Kidney epithelial cell (primary cell): Measurements from ENCODE around the gene C4orf36. TPM values are rescaled to one million over a fixed set of nuclear protein-coding genes. Genes with fewer than 3 reads are reported as not detected.

ENCODE experiments used
- DNase-seq: peaks from one replicate; pipeline ENCODE4 v3.0.0-alpha.2; 2010; ENCODE audit warnings: low read depth
- H3K27me3 ChIP-seq: 2 replicates; pipeline ENCODE4 v1.6.0; 2011; ENCODE audit warnings: low read length; ENCODE audit not compliant: control insufficient read depth, insufficient read depth
- H3K36me3 ChIP-seq: 2 replicates; pipeline ENCODE4 v1.5.1; 2011; ENCODE audit warnings: low read length; ENCODE audit not compliant: control insufficient read depth, insufficient read depth
- H3K4me3 ChIP-seq: 2 replicates; pipeline ENCODE4 v1.5.1; 2011; ENCODE audit warnings: low read depth, mild to moderate bottlenecking, control low read depth, low read length
- total RNA-seq: library from RNA; depleted of rRNA; stranded (reverse); fragments of >200 nt; gene quantifications from 2 replicates; pipeline ENCODE4 v1.2.3, GENCODE V29; 2015
- TF ChIP-seq, protein P1 (sequence below): IDR thresholded peaks from 2 replicates; pipeline ENCODE4 v1.5.1; 2011; ENCODE audit warnings: mild to moderate bottlenecking, moderate library complexity, low read length, control low read depth, inconsistent platforms; ENCODE audit not compliant: insufficient read depth, poor library complexity, severe bottlenecking

C4orf36 gene
- total RNA-seq, 1 donor from 2014 or later = 0.71 TPM

DNA sequence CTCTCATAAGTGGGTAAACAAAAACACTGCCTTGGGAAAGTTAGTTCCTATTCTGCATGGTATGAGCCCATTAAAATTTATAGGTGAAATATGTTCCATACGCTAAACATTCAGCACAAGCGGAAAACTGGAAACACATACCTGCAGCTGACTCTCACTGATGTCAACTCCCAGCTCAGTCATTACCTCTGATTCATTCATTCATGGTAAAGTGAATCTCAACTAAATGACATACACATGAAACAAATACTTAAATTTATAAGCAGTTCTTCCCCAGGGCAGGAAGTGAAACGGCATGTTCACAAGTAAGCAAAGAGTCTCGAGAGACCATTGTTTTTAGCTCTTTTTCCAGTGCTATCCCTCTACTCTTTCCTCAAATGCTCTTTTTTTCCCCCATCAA is 44.7 kb downstream of the C4orf36 start:
- Histone ChIP-seq H3K4me3 (no peak overlapping the region), H3K36me3 (no peaks in the 10 kb centered on the region), H3K27me3 (no peaks in the 10 kb centered on the region)
- TF ChIP-seq, protein P1, sequence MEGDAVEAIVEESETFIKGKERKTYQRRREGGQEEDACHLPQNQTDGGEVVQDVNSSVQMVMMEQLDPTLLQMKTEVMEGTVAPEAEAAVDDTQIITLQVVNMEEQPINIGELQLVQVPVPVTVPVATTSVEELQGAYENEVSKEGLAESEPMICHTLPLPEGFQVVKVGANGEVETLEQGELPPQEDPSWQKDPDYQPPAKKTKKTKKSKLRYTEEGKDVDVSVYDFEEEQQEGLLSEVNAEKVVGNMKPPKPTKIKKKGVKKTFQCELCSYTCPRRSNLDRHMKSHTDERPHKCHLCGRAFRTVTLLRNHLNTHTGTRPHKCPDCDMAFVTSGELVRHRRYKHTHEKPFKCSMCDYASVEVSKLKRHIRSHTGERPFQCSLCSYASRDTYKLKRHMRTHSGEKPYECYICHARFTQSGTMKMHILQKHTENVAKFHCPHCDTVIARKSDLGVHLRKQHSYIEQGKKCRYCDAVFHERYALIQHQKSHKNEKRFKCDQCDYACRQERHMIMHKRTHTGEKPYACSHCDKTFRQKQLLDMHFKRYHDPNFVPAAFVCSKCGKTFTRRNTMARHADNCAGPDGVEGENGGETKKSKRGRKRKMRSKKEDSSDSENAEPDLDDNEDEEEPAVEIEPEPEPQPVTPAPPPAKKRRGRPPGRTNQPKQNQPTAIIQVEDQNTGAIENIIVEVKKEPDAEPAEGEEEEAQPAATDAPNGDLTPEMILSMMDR = no peak
- DNase-seq = no peak

DNA sequence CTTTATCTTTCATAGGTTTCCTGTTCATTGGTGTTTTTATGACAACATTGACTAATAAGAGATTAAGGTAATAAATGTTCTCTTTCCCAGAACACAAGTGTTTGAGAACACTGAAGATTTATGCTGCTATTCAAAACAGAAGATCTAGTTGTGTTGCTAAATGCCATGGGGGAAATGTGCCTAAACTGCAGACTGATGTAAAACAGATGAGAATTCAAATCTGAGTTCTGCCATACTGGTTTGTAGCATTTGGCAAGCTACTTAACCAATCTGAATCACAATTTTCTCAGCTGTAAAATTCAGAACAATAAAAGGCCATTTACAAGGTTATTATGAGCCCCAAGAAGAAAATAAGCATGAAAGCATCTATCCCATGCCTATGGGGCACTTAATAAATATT is 45.3 kb downstream of the C4orf36 start:
- Histone ChIP-seq H3K4me3 (no peak overlapping the region), H3K36me3 (no peaks in the 10 kb centered on the region), H3K27me3 (no peaks in the 10 kb centered on the region)
- TF ChIP-seq, protein P1 = no peak
- DNase-seq = no peak

DNA sequence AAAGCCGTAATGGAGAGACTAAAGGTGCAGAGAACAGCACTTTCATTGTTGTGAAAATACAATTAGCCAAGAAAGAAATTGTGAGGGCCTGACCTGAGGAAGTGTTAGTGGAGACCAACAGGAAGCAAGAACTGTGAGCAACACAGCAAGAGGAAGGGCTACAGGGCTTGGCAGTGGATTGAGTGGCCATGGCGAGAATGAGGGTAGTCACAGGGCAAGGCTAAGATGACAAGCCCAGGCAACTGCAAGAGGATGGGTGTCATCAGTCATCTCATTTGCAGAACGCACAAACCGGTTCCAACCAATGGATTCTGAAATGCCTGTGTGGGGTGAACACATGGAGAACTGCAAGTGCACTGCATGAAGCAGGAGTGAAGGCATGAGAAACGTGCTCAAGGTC is 46.6 kb downstream of the C4orf36 start:
- TF ChIP-seq, protein P1 = no peak
- no peak for DNase-seq
- Histone ChIP-seq H3K4me3 (no peak overlapping the region), H3K27me3 (no peaks in the 10 kb centered on the region), H3K36me3 (no peaks in the 10 kb centered on the region)

DNA sequence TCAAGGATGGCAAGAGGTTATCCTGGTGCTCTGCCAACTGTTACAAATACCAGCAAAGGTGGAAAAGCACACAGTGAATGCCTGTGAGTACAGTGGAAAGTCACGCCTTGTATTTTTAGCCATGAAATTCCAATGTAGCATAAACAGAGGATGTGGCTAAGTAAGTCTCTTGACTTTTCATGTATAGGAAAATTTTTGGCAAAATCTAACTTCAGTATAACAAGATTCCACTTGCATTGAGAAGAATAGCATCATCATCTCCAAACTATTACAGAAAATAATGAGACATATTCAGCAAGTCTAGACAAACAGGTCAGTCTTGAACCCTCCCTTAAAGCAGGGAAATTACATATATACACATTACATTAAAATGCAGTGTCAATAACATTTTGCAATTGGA is 50.9 kb downstream of the C4orf36 start:
- DNase-seq = no peak
- H3K4me3 ChIP-seq = no peak overlapping the region
- TF ChIP-seq, protein P1 = no peak
- H3K36me3 ChIP-seq = no peaks in the 10 kb centered on the region
- H3K27me3 ChIP-seq = no peaks in the 10 kb centered on the region

DNA sequence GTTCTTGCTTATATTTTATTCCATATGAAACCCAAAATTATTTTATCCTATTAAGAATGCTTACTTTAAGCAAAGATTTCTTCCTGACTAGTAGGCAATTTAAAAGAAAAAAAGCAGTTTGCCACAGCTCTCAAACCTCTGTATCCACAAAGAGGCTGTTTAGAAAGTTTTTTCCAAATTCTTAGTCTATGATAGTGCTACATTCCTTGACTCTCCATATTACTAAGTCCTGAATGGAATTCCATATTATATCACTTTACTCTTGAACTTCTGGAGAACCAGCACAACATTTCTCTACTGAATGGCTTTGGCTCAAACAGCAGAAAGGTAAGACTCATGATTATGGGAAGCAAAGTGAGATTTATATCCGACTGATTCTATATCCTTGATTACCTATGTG is 51.4 kb downstream of the C4orf36 start:
- DNase-seq = no peak
- Histone ChIP-seq H3K36me3 (no peaks in the 10 kb centered on the region), H3K27me3 (no peaks in the 10 kb centered on the region), H3K4me3 (no peak overlapping the region)
- TF ChIP-seq, protein P1 = no peak

DNA sequence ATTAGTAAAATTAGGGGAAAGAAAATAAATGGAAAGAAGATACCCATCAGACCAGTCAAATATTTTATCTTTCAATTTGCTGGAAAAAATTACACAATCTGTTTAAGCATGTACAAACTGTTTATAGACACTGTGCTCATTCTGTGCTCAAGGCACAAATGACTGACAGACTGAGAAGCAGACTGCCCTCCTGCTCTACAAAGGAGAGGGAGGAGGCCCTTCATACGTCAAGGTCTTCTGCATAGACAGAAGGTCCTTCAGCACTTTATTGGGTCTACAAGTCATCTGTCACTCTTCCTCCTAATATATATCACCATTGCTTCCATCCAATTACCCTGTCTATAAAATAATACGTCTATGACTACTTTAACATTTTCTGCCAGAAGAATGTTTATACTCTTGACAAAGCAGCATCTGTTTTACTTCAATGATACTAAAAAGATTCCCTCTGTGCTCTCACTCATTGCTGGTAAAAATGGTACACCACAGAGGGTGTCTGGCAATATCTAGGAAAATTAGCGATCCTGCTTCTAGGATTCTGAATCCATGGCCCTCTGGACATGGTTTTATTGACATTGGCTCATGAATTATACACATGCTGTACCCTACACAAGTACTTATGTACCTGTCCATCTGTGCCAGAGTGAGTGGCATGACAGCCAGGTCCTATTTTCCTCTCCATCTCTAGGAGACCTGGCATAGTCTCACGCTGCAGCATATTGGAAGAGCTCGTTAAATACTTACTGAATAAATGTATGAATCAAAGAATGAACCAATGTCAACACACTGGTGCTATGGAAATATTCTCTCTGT is 54.3 kb downstream of the C4orf36 start:
- H3K4me3 ChIP-seq = no peak overlapping the region
- no peak for DNase-seq
- H3K36me3 ChIP-seq = no peaks in the 10 kb centered on the region
- TF ChIP-seq, protein P1 = no peak
- no peaks in the 10 kb centered on the region for H3K27me3 ChIP-seq
